ENCODE data around the gene BCAS3.
"Not testable (repeated sequence)": the region's sequence is repeated elsewhere in the genome, so short reads cannot be mapped to it uniquely, and the experiment has no call there.

BCAS3 gene

GRCh38 chr17:60748204-60748603 lies 70.6 kb downstream of the BCAS3 start:
- no peak for DNase-seq (ENCODE audit: low read depth)
- H3K4me3 ChIP-seq (ENCODE audit: low read depth, low read length) = no peak overlapping the region
- TF ChIP-seq CTCF (IDR thresholded peaks at IDR 0.05; ENCODE audit: insufficient read depth, low read depth, low read length, missing control alignments) = no peak

GRCh38 chr17:60749050-60749449 lies 71.4 kb downstream of the BCAS3 start:
- H3K4me3 ChIP-seq (ENCODE audit: low read depth, low read length) = no peak overlapping the region

GRCh38 chr17:60749708-60750107 lies 72.1 kb downstream of the BCAS3 start:
- no peak for TF ChIP-seq CTCF (IDR thresholded peaks at IDR 0.05; ENCODE audit: insufficient read depth, low read depth, low read length, missing control alignments)
- DNase-seq (ENCODE audit: low read depth) = no peak
- H3K4me3 ChIP-seq (ENCODE audit: low read depth, low read length) = no peak overlapping the region

More at GRCh38 chr17:60749050-60749449, 71.4 kb downstream of the BCAS3 start:
- TF ChIP-seq CTCF (IDR thresholded peaks at IDR 0.05; ENCODE audit: insufficient read depth, low read depth, low read length, missing control alignments) = no peak
- no peak for DNase-seq (ENCODE audit: low read depth)

- DNase-seq (ENCODE audit: low read depth) = no peak
- no peak for TF ChIP-seq CTCF (IDR thresholded peaks at IDR 0.05; ENCODE audit: insufficient read depth, low read depth, low read length, missing control alignments)
- no peak overlapping the region for H3K4me3 ChIP-seq (ENCODE audit: low read depth, low read length)
These were observed 73.0 kb downstream of the BCAS3 start for GRCh38 chr17:60750640-60751039.

- no peak for TF ChIP-seq CTCF (IDR thresholded peaks at IDR 0.05; ENCODE audit: insufficient read depth, low read depth, low read length, missing control alignments)
- no peak overlapping the region for H3K4me3 ChIP-seq (ENCODE audit: low read depth, low read length)
- DNase-seq (ENCODE audit: low read depth) = no peak
These were observed 74.2 kb downstream of the BCAS3 start for GRCh38 chr17:60751884-60752283.

GRCh38 chr17:60752873-60753577 lies 75.4 kb downstream of the BCAS3 start:
- DNase-seq (ENCODE audit: low read depth) = no peak
- no peak overlapping the region for H3K4me3 ChIP-seq (ENCODE audit: low read depth, low read length)
- no peak for TF ChIP-seq CTCF (IDR thresholded peaks at IDR 0.05; ENCODE audit: insufficient read depth, low read depth, low read length, missing control alignments)

GRCh38 chr17:60754057-60754604 lies 76.5 kb downstream of the BCAS3 start:
- no peak for DNase-seq (ENCODE audit: low read depth)
- no peak overlapping the region for H3K4me3 ChIP-seq (ENCODE audit: low read depth, low read length)
- TF ChIP-seq CTCF (IDR thresholded peaks at IDR 0.05; ENCODE audit: insufficient read depth, low read depth, low read length, missing control alignments) = no peak

GRCh38 chr17:60756798-60757197 lies 79.1 kb downstream of the BCAS3 start:
- DNase-seq (ENCODE audit: low read depth) = not testable (repeated sequence)

More at GRCh38 chr17:60756798-60757197, 79.1 kb downstream of the BCAS3 start:
- not testable (repeated sequence) for H3K4me3 ChIP-seq (ENCODE audit: low read depth, low read length)

Measured in GM12865 (cell line).